ENCODE results near the gene TMEM150A. TPM values are rescaled to one million over a fixed set of nuclear protein-coding genes. Genes with fewer than 3 reads are reported as not detected.
"Not testable (repeated sequence)": the region's sequence is repeated elsewhere in the genome, so short reads cannot be mapped to it uniquely, and the experiment has no call there.

The TMEM150A gene
- total RNA-seq, 1 donor from 2014 or later, result 18.1 TPM

- Mint-ChIP-seq H3K27ac (ENCODE audit: unreplicated experiment) (no peak overlapping the region), H3K27me3 (ENCODE audit: unreplicated experiment) (peaks cover 12% of the 10 kb centered on the region), H3K4me1 (ENCODE audit: low read depth, unreplicated experiment) (peaks cover 4% of the 10 kb centered on the region), H3K36me3 (ENCODE audit: unreplicated experiment) (no peaks in the 10 kb centered on the region), H3K4me3 (ENCODE audit: unreplicated experiment) (no peak overlapping the region), H3K9me3 (ENCODE audit: unreplicated experiment) (peaks cover 13% of the 10 kb centered on the region)
- no peak for DNase-seq
- no peak for TF ChIP-seq CTCF (IDR thresholded peaks at IDR 0.05; ENCODE audit: partially characterized antibody, unreplicated experiment)
Measured at GRCh38 chr2:85593023-85593422, 9.5 kb downstream of the TMEM150A start.

- H3K36me3 Mint-ChIP-seq (ENCODE audit: unreplicated experiment); H3K4me3 Mint-ChIP-seq (ENCODE audit: unreplicated experiment); DNase-seq; H3K27ac Mint-ChIP-seq (ENCODE audit: unreplicated experiment); H3K4me1 Mint-ChIP-seq (ENCODE audit: low read depth, unreplicated experiment): not testable (repeated sequence)
- peaks cover 12% of the 10 kb centered on the region for H3K27me3 Mint-ChIP-seq (ENCODE audit: unreplicated experiment)
- peaks cover 14% of the 10 kb centered on the region for H3K9me3 Mint-ChIP-seq (ENCODE audit: unreplicated experiment)
Measured at GRCh38 chr2:85592299-85592698, 10.2 kb downstream of the TMEM150A start.

- no peak overlapping the region for H3K27ac Mint-ChIP-seq (ENCODE audit: unreplicated experiment)
- H3K36me3 Mint-ChIP-seq (ENCODE audit: unreplicated experiment), result no peaks in the 10 kb centered on the region
- peaks cover 4% of the 10 kb centered on the region for H3K4me1 Mint-ChIP-seq (ENCODE audit: low read depth, unreplicated experiment)
- H3K4me3 Mint-ChIP-seq (ENCODE audit: unreplicated experiment), result no peak overlapping the region
- H3K27me3 Mint-ChIP-seq (ENCODE audit: unreplicated experiment), result peaks cover 12% of the 10 kb centered on the region
- peaks cover 14% of the 10 kb centered on the region for H3K9me3 Mint-ChIP-seq (ENCODE audit: unreplicated experiment)
- DNase-seq, result no peak
- no peak for TF ChIP-seq CTCF (IDR thresholded peaks at IDR 0.05; ENCODE audit: partially characterized antibody, unreplicated experiment)
Measured at GRCh38 chr2:85591563-85591962, 10.9 kb downstream of the TMEM150A start.

GRCh38 chr2:85590950-85591349, 11.5 kb downstream of the TMEM150A start:
- H3K4me1 Mint-ChIP-seq (ENCODE audit: low read depth, unreplicated experiment), result peaks cover 2% of the 10 kb centered on the region
- peaks cover 12% of the 10 kb centered on the region for H3K9me3 Mint-ChIP-seq (ENCODE audit: unreplicated experiment)
- H3K36me3 Mint-ChIP-seq (ENCODE audit: unreplicated experiment), result no peaks in the 10 kb centered on the region
- no peak for DNase-seq
- no peak overlapping the region for H3K27ac Mint-ChIP-seq (ENCODE audit: unreplicated experiment)
- no peak for TF ChIP-seq CTCF (IDR thresholded peaks at IDR 0.05; ENCODE audit: partially characterized antibody, unreplicated experiment)
- peaks cover 9% of the 10 kb centered on the region for H3K27me3 Mint-ChIP-seq (ENCODE audit: unreplicated experiment)
- H3K4me3 Mint-ChIP-seq (ENCODE audit: unreplicated experiment), result no peak overlapping the region

GRCh38 chr2:85589982-85590791, 12.3 kb downstream of the TMEM150A start:
- no peak for DNase-seq
- Mint-ChIP-seq H3K4me1 (ENCODE audit: low read depth, unreplicated experiment) (peaks cover 2% of the 10 kb centered on the region), H3K27me3 (ENCODE audit: unreplicated experiment) (peaks cover 3% of the 10 kb centered on the region), H3K4me3 (ENCODE audit: unreplicated experiment) (no peak overlapping the region), H3K9me3 (ENCODE audit: unreplicated experiment) (peaks cover 6% of the 10 kb centered on the region), H3K36me3 (ENCODE audit: unreplicated experiment) (no peaks in the 10 kb centered on the region), H3K27ac (ENCODE audit: unreplicated experiment) (no peak overlapping the region)
- no peak for TF ChIP-seq CTCF (IDR thresholded peaks at IDR 0.05; ENCODE audit: partially characterized antibody, unreplicated experiment)
